H1 (cell line): Measurements from ENCODE around the gene CDCA7L. TPM values are rescaled to one million over a fixed set of nuclear protein-coding genes. Genes with fewer than 3 reads are reported as not detected.

Experiments used
- CHD7 ChIP-seq: fragments of 300-600 bp; sonication (generic); IDR thresholded peaks from 2 replicates; pipeline ENCODE4 v1.7.1; 2012; ENCODE audit warnings: low read length, moderate library complexity, mild to moderate bottlenecking, inconsistent platforms; ENCODE audit not compliant: insufficient replicate concordance
- CTBP2 ChIP-seq: IDR thresholded peaks from 2 replicates; pipeline ENCODE4 v1.7.0; 2011; ENCODE audit warnings: borderline replicate concordance, mild to moderate bottlenecking, moderate library complexity, mixed read lengths, low read length; ENCODE audit not compliant: insufficient read depth, insufficient read length
- E2F6 ChIP-seq: IDR thresholded peaks from 2 replicates; pipeline ENCODE4 v1.6.1; 2012; ENCODE audit warnings: inconsistent platforms
- KDM1A ChIP-seq: fragments of 200-600, 300-600 bp; sonication (generic); IDR thresholded peaks from 2 replicates; pipeline ENCODE4 v1.7.1; 2016; ENCODE audit warnings: mild to moderate bottlenecking, low read length, borderline replicate concordance
- MAFK ChIP-seq: IDR thresholded peaks from 2 replicates; pipeline ENCODE4 v1.6.1; 2012; ENCODE audit warnings: low read depth, mild to moderate bottlenecking, improper control_type of control experiment, low read length
- NANOG ChIP-seq: IDR thresholded peaks from 2 replicates; pipeline ENCODE4 v1.6.1; 2011; ENCODE audit warnings: low read length, low read depth, mild to moderate bottlenecking, inconsistent platforms; ENCODE audit not compliant: insufficient read depth, poor library complexity, severe bottlenecking
- TAF7 ChIP-seq: optimal IDR thresholded peaks from 2 replicates; pipeline ENCODE3; 2011; ENCODE audit warnings: low read depth, mild to moderate bottlenecking, inconsistent platforms, low read length, moderate library complexity, borderline replicate concordance
- ZNF274 ChIP-seq: IDR thresholded peaks from 2 replicates; pipeline ENCODE4 v1.7.0; 2012; ENCODE audit warnings: low read length, borderline replicate concordance; ENCODE audit errors: extremely low read depth
- polyA plus RNA-seq, 7 experiments: library from polyadenylated mRNA; depleted of rRNA in 3 of 7; stranded (reverse) in 5 of 7; unstranded in 2 of 7; fragments of >200 nt in 5 of 7; fragments of 200-250 nt in 2 of 7; gene quantifications; 1 replicate in 5 of 7; 2 replicates in 1 of 7; 4 replicates in 1 of 7; pipeline versions ENCODE4 v1.2.1 to v1.2.3, GENCODE V29; 2011 to 2013; ENCODE audit warnings: missing spikeins in 2 of 7, mixed read lengths in 2 of 7
- total RNA-seq: library from RNA; stranded (reverse); fragmentation: NEBNext Ultra II Directional; extraction: Animal tissue kit (Norgen Biotek cat#: 25700); gene quantifications from 2 replicates; pipeline ENCODE4 v1.2.1, GENCODE V29; 2021

CDCA7L gene
- total and polyA plus RNA-seq, 2 of the 8 experiments (the other 6 are each of a cell fraction or from before 2014, with no cell fraction given) = 93.8 to 168 TPM

- TF ChIP-seq ZNF274 = no peak
- no peak for TF ChIP-seq CTBP2
- TF ChIP-seq E2F6 = peak; percentile 30; the same call in 1 of the 2 replicates
- no peak for TF ChIP-seq KDM1A
- TF ChIP-seq MAFK = no peak
- TF ChIP-seq CHD7 = no peak
- no peak for TF ChIP-seq NANOG
- no peak for TF ChIP-seq TAF7
Observed at GRCh38 chr7:21944616-21945453, 864 bp downstream of the CDCA7L start (continued).
